Stimulated activated CD4-positive, alpha-beta T cell treated with anti-CD3 and anti-CD28 coated beads, TNF-alpha, amount 100 ng/mL, for 1 hour (primary cell): ENCODE measurements around the gene SLC35G4.
"Not testable (repeated sequence)": the region's sequence is repeated elsewhere in the genome, so short reads cannot be mapped to it uniquely, and the experiment has no call there.

Source experiments
- DNase-seq, 3 donors: peaks; one replicate each; pipeline ENCODE4 v3.0.0-alpha.2; 2020; ENCODE audit warnings: low read depth in 3 of 3, low spot score in 1 of 3

Gene SLC35G4

DNA sequence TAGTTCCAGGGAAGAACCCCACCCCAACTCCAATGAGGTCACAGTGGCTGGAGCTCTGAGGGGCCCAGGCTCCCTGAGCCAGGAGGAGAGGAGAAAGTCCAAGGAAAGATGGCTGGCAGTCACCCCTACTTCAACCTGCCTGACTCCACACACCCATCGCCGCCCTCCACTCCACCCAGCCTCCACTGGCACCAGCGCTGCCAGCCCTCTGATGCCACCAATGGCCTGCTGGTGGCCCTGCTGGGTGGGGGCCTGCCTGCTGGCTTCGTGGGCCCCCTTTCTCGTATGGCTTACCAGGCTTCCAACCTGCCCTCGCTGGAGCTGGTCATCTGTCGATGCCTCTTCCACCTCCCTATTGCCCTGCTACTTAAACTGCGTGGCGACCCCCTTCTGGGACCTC is at the start of gene SLC35G4:
TSS of gene SLC35G4 (plus strand) at position 109 of the 400 bp plus-strand sequence. CDS start at position 109, 0 bp downstream.
- DNase-seq: not testable (repeated sequence)

DNA sequence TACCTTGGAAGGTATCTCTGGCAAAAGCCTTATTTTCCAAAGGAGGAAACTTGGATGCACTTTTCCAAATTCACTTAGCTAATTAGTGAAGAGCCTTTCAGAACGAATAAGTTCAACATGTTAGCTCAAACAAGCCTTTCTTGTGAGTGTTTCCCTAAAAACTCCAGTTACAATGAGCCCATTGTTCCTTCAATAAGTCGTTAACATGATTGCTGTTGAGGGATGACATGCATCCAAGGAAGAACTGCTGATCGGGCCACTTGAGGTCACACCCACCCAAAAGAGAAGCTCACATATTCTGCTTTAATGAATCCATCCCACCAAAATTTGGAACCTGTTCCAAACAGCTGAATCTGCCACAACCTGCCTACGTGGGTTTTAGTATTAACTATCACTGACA is 48.1 kb upstream of the SLC35G4 start:
- no peak for DNase-seq

DNA sequence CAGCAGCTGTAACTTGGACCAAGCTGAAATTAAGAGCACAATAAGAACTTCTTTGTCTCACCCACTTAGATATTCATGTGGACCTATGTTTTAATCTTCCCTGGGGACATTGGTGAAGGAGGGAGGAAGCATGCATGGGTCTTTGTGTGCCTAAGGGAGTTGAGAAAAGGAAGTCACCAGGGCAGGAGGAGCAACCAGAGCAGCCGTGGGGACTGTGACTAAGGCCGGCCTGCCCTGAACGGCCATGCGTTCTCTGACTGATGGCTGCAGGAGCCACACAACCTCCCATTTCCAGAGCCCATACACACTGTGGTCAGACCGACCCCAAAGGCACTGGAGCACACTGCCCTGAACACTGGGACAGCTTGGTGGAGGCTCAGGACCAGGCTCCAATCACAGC is 43.7 kb upstream of the SLC35G4 start:
- no peak for DNase-seq

DNA sequence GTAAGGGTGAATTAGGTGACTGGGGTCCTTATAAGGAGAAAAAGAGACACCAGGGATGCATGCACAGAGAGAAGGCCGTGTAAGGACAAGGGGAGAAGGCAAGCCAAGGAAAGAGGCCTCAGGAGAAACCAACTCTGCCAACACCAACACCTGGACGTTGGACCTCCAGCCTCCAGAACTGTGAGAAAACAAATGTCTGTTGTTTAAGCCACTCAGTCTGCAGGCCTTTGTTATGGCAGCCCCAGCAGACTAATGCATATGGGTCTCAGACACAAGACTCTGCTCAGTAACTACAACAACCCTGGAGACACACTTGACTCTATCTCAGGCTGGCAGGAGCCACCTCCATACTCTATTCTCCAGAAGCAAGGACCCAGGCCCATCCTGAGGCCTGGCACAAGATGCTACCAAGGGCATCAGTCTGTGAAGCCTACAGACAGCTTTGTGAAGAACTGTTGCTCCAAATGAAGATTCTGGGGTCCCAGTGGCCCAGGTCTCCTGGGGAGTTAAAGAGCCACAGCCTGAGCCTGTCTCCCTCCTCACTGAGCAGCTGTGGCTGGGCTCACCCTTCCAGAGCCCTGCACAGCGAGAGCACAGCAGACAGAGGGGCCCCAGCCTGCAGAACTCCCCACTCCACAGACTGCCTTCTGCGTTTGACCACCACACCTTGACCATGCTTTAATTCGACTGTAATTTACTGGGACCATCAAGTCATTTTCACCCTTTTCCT is 43.0 kb upstream of the SLC35G4 start:
- no peak for DNase-seq

DNA sequence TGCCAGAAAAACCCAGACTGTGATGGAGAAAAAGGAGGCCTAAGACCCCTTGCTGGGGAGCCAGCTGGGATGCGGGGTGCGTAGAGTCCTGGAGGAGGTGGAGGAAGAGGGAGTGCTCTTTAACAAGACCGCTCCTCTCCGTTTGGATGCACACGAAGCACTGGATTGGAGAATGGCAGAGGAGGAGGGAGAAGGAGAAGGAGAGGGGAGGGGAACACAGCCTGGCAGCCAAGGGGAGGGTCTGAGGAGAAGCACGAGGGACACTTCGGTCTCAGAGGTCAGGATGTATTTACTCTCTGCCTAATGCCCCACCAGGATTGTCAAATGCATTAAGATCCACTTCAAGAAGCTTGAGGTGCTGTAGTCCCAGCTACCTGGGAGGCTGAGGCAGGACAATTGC is 42.0 kb upstream of the SLC35G4 start:
- DNase-seq: no peak

DNA sequence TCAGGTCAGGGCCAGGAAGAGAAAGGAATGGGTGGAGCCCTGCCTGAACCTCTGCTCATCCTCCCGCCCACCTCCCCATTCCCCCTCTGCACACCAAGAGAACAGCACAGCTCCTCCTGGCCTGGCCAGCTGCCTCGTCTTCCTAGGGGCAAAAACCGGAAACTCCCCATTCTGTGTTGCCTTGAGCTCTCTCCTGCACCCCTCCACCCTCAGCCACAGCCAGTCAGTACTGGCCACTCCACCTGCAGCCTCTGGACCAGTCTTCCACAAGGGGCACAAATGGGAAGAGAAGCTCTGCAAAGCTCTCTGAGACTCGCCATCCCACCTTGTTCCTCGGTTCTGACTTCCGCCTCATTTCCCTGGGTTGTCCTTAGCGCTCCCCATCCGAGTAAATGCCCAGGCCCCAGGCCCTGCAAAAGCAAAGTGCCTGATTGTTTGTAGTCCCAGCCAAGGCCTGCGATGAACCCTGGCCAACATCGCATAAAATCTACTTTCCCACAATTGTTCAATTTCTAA is 39.3 kb upstream of the SLC35G4 start:
- no peak for DNase-seq

DNA sequence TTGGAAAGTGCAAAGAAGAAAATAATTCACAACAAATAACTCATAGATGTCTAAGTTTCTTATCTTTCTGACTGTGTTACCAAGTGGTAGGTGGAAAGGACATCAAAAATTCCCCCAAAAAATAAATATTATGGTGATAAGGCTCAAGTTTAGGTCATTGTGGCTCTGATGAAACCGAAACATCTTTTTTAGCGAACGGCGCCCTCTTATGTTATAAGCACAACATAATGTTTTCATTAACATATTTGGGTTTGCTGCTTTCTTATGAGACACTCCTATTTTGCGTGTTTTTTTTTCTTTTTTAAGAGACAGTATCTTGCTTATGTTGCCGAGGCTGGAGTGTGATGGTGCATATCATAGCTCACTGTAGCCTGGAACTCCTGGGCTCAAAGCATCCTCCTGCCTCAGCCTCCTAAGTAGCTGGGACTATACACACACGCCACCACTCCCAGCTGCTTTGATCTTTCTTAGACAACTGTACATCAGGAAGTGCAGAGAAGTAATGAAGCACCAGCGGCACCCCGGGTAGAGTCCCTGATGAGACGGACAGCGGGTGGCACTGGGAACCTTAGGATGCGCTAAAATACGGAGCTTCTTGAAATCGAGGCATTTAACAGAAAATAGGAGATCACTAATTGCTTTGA is 38.5 kb upstream of the SLC35G4 start:
- DNase-seq: no peak

DNA sequence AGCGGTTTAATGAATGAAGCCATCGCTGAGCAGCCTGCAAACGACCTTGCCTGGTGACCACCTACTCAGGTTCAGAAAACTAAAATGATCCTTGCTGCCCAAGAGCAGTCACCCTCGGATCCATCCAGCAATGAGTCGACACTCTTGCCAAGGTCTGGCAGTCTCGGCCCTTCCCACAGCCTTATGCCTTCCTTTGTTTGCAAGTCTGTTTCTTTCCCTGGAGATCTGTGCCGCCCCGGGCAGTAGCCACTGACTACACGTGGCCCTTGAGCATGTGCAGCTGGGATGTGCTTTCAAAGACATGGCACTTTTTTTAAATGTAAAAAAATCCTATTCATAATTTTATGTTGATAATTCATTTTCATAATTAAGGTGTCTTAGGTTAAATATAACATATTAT is 37.2 kb upstream of the SLC35G4 start:
- no peak for DNase-seq

DNA sequence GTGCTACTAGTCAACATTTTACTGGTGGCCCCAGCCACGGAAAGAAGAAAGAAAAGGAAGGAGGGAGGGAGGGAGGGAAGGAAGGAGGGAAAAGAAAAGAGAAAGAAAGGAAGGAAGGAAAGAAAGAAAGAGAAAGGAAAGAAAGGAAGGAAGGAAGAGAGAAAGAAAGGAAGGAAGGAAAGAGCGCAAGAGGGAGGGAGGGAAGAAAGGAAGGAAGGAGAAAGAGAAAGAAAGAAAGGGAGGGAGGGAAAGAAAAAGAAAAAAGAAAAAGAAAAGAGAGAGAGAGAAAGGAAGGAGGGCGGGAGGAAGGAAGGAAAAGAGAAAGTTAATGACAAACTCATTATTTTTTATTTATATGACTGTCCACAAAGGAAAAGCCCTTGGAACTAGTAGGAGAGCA is 34.9 kb upstream of the SLC35G4 start:
- no peak for DNase-seq

DNA sequence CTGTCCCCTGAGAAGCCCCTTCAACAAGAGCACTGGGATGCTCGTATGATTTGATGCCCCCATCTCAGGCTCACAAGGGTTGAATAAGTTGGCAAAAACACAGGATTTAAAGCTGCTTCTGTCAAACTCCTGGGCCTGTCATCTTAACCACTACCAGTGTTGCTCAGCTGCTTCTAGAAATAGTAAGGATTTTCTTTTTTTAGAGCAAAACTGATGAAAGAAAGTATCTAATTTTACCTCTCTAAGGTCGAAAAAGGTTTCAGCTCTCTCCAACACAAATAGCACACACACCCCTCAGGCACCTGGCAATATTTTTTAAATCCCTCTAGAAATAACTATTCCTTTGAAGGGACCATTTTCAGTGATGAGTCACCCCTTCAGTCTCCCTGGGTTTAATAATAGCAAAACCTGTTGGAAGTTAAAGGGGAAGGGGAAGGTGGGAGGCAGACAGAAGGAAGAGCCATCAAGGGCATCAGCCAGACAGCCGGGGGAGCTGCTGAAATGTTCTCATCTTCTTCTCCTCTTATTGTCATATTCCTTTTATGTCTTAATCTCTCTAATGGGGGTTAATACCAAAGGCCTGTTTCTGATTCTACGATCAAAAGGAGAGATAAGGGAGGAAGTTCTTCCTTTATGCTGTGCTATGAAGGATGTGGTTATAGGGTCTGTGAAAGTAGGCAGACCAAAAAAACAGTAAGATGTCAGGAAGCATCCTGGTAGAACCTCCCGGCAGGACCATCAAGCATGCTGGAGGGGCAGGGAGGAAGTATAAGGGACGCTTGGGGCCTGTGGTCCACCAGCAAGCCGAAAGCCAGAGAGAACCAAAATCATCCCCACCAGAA is 31.9 kb upstream of the SLC35G4 start:
- DNase-seq: no peak

DNA sequence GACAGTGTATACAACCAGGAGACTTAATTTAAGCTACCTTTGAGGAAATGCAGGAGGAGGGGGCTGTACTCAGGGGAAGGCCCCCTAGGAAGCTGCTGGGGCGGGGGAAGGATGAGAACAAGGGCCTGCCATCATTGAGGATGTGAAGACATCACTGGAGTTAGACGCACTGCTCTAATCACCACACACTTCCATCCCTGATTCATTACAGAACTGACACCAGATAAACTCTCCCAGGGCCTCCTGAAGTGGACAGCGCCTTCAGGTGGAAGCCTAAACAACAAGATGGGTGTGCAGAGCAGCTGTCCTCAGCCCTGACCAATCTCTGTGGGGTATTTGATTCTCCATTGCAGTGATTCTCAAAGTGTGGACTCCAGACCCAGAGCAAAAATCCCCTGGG is 30.6 kb upstream of the SLC35G4 start:
- no peak for DNase-seq

DNA sequence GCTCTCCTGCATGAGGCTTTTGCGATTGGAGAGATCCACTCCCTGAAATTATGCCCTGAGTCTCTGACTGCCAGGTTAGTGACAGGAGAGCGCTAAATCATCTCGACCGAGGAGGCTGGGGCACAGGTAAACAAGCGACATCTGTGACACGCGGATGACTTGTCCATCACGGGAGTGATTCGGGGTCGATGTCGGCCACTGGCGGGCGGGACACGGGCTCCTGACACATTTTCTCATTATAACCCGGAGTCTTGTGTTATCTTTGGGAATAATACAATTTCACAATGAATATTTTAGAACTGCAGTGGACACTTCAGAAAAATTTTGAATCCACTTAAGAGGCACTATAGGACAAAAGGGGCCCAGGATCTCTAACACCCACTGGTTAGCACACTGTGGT is 29.5 kb upstream of the SLC35G4 start:
- no peak for DNase-seq

DNA sequence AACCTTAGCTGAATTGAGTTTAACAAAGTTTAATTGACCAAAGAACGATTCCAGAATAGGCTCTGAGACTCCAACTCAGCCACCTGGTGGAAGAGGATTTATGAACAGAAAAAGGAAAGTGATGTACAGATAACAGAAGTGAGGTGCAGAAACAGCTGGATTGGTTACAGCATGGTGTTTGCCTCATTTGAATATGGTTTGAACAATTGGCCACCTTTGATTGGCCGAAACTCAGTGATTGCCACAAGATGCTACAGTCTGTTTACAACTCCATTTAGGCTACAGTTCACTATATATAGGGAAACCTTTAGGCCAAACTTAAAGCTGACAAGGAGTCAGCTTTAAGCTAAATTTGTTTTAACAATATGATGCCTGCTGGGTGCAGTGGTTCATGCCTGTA is 28.1 kb upstream of the SLC35G4 start:
- DNase-seq: no peak

DNA sequence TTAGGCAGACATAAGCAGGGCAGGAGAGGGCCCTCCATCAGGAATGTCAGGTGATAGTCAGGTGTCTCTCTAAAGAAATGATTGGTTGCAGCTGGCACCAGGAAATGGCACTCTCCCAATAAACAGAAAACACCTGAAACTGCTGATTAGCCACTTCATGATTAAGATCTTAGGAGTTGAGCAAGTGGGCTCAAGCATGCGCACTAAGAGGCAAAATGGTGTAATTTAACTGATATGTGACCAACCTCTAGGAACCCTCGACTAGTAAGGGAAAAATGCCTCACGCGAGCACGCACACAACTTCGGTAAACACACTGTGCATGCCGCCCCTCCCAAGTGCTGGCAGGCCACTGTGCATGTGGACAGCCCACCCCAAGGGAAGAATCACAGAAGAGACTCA is 23.8 kb upstream of the SLC35G4 start:
- DNase-seq: no peak

DNA sequence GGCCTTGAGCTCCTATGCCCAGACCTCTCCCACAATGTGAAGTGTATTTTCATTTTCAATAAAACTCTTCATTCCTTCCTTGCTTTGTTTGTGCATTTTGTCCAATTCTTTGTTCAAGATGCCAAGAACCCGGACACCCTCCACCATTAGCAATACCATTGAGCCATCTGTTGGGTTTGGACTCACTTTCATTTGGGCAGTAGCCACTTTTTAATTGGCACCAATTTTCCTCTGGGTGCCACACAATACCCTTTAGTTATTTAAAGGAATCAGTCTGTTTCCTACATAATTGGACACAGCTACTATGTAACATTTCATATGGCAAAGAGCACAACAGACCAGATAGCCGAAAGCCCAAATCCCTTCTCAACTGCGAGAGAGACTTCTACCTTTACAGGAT is 22.5 kb upstream of the SLC35G4 start:
- no peak for DNase-seq

DNA sequence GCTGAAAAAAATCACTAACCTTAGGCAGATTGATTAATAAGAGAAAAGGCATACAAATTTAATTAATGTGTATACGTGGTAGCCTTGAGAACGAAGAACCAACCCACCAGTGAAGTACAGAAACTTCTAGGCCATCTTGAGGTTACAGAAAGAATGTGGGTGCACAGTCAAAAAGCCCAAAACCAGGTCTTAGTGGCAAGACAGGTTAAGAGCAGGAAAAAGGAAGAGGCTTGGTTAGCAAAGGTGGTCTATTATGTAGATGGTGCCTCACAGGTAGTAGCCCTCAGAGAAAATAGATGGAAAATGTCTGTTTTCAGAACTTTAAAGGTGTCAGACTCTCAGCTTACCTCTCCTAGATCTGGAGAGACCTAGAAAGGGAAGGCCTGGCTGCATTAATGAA is 22.0 kb upstream of the SLC35G4 start:
- DNase-seq: no peak

DNA sequence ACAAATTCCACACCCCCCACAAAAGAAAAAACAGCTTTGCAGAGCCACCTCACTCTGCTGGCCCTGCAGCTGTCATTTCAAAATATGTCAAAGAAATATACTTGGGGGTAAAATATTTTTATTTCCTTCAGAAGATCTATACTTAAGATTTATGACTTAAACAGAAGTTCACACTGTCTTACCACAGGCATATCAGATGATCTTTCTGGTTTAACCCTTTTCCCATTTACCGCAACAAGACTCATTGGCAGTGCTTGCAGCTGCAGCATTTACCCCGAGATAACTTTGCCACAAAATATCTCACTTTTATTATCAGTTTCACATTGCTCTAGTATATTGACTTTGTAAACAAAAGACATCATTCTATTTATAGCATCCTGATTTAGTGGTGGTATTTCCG is 21.6 kb upstream of the SLC35G4 start:
- no peak for DNase-seq

DNA sequence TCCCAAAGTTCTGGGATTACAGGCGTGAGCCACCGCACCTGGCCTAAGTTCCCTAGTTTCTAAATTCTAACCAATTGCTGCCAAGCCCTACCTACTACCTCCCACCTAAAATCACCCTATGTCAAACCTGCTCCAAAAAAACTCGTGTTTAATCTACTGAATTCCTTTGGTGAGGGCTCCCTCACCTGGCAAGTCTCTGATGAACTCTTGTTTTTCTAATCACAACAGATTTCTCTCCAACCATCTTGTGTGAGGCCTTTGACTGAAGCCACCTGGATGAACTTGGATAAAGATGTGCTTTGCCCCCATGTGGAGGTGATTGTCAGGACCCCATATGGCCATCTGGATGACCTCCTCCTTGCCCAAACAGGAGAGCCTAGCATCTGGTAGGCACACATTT is 17.4 kb upstream of the SLC35G4 start:
- DNase-seq: no peak

DNA sequence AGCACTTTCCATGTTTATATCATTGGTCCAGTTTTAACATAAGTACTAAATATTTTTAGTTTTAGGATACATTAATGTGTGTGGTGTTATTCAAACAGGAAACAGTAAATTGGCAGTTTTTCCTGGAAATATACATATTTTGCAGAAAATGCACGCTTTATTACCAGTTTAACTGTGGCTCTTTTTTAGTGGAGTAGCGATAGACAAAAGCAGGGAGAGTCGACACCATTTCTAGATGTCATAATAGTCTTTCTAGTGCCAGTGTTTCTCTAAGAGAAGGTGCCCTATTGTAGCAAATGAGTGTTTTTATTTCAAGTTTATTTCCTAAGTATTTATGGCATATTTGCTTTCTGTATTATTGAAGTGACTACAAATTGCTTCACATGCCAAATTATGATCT is 9.1 kb upstream of the SLC35G4 start:
- DNase-seq: no peak

DNA sequence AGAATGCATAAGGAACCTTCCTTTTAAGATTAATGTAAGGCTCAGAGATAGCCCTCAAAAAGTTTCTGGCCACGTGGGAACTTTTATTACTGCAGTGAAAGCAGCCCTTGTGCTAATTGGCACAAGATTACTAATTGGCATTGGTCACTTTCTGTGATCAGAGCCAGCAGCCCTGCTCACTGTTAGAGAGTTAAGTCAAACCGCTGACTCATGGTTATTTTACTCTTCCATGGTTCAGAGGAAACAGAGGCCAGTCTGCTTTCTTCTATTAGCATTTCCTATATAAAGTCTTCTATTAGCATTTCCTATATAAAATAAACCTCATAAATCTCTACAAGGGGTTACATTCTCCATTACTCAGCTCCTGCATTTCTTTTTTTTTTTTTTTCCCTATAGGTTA is 1.5 kb upstream of the SLC35G4 start:
- DNase-seq: no peak

DNA sequence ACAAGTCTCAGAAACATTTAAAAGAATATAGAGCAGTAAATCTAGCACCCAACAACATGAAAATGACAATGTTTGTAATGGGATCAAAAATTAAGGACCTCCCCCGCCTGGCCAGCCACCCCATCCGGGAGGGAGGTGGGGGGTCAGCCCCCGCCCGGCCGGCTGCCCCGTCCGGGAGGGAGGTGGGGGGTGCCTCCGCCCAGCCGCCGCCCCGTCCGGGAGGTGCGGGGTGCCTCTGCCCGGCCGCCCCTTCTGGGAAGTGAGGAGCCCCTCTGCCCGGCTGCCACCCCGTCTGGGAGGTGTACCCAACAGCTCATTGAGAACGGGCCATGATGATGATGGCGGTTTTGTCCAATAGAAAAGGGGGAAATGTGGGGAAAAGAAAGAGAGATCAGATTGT is 778 bp upstream of the SLC35G4 start:
- DNase-seq: not testable (repeated sequence)

DNA sequence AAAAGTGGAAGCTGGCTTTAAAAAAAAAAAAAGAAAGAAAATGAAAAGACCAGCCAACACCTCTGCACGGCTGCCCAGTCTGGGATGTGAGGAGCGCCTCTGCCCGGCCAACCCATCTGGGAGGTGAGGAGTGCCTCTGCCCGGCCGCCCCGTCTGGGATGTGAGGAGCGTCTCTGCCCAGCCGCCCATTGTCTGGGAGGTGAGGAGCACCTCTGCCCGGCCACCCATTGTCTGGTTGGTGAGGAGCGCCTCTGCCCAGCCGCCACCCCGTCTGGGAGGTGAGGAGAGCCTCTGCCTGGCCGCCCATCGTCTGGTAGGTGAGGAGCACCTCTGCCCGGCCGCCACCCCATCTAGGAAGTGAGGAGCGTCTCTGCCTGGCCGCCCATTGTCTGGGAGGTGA is 3.7 kb downstream of the SLC35G4 start:
- not testable (repeated sequence) for DNase-seq
